GM18907 (cell line): ENCODE results near the gene HOXC10.

ENCODE experiments used
- ATAC-seq: cut with Tn5 transposase; IDR thresholded peaks from one replicate; pipeline ENCODE4 v1.9.1; 2021; ENCODE audit warnings: mild to moderate bottlenecking, moderate library complexity; ENCODE audit not compliant: unreplicated experiment

Gene HOXC10

DNA sequence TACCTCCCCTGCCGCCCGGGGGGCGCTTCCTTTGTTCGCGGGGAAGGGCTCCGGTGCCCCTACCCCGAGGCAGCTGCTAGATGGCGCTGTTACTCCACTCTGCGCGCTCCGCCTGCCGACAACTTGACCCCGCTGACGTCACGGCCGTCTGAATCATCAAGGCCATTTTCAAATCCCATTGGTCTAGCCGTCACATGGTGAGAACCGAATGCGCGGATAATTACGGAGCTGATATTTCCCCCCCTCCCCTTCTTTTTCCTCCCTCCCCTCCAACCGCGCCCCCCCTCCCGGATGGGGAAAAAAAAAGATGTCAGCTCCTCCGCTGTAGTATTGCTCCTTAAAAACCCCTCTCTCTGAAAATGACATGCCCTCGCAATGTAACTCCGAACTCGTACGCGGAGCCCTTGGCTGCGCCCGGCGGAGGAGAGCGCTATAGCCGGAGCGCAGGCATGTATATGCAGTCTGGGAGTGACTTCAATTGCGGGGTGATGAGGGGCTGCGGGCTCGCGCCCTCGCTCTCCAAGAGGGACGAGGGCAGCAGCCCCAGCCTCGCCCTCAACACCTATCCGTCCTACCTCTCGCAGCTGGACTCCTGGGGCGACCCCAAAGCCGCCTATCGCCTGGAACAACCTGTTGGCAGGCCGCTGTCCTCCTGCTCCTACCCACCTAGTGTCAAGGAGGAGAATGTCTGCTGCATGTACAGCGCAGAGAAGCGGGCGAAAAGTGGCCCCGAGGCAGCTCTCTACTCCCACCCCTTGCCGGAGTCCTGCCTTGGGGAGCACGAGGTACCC is at the start of gene HOXC10:
HOXC10 (plus strand) TSS at position 246 of the 791 bp plus-strand sequence; CDS start at position 360, 114 bp downstream.
- no peak for ATAC-seq

DNA sequence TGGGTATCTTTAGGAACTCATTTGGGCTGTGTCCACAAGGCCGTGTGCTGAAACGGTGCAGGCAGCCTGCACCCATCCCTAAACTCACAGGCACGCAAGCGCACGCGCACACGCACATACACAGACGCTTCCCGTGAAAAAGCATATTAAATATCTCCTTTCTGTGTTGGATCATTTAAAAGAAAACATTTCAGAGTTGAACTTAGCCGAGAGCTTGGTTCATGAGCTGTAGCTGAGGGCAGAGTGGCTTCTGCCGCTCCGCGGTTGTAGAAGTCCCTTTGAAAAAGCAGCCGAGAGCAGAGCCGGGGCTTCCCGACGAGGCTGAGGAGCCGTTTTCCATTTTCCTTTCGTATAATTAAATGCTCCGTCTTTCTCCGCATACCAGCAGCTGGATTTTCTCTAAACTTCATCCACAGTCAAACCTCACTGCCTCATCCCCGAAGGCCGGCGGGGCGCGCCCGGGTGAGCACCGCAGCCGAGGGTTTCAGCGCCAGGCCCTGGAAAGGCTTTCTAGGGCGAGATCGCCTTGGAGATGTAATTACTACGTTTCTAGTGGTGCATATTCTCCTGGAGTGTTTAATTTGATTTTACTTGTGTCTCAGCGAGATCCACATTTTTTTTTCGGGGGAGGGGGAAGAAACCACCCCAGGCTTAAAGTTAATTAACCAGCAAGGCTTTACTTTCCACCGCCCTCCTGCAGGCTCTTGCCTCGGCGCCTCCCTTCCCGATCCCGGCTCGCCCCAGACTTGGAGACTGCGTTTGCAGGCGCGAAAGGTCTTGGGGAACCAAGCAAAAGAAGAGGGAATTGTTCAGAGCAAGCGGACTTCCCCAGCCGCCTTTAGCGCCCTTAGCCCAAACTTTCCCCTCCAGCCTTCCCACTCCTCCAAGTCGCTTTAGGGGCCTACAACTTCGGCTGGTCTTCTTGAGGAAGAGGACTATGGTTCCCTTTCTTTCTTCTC is 49.3 kb upstream of the HOXC10 start:
- ATAC-seq, result no peak

DNA sequence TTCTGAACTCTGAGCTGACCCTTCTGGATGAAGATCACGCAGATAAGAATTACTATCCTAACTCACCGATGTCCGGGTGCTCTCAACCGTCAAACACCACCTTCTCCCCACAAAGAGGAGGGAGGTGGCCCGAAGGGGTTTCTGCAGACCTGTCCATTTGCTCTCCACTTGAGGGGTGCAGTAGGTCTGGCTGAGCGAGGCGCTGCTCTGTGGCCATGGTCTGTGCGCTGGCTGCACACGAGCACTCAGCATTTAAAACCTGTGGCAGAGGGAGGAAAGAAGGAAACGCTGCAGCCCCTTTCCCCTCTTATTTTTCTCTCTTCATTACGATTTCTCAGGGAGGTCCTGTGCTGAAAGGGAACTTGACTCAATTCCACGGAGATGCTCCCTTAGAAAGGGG is 47.8 kb upstream of the HOXC10 start:
- no peak for ATAC-seq

- ATAC-seq, result no peak
Observed at GRCh38 chr12:53937596-53938325, 47.2 kb upstream of the HOXC10 start.

DNA sequence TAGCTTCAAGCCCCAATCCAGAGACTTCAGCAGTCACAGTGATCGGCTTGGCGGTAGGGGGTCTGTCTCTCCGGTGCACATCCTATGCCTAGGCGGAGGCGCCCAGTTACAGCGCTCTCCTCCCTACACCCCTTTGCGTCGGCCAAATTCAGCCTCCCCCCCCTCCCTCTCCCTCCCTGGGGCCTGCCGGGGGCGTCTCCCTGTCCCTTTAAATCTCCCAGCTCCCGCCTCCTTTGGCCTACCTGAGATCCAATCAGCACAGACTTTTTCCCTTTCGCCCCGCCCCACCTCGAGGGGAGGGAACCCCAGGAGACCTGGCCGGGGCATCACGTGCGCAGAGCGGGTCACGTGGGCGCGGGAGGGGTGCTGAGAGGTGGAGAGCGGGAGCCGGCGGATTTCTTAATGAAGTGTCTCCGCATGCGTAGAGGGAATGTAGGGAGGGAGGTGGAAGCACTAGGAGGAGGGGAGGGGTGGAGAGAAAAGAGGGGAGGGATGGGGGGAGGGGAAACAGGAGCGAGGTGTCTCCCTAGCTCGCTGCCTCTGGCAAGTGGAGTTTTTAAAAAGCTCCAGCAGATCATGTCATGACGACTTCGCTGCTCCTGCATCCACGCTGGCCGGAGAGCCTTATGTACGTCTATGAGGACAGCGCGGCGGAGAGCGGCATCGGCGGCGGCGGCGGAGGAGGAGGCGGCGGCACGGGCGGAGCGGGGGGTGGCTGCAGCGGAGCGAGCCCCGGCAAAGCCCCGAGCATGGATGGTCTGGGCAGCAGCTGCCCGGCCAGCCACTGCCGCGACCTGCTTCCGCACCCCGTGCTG is 46.4 kb upstream of the HOXC10 start, which contains the start of gene HOXC13:
HOXC13 (plus strand) TSS at position 506 of the 815 bp plus-strand sequence; CDS start at position 582, 76 bp downstream.
- ATAC-seq, result no peak

DNA sequence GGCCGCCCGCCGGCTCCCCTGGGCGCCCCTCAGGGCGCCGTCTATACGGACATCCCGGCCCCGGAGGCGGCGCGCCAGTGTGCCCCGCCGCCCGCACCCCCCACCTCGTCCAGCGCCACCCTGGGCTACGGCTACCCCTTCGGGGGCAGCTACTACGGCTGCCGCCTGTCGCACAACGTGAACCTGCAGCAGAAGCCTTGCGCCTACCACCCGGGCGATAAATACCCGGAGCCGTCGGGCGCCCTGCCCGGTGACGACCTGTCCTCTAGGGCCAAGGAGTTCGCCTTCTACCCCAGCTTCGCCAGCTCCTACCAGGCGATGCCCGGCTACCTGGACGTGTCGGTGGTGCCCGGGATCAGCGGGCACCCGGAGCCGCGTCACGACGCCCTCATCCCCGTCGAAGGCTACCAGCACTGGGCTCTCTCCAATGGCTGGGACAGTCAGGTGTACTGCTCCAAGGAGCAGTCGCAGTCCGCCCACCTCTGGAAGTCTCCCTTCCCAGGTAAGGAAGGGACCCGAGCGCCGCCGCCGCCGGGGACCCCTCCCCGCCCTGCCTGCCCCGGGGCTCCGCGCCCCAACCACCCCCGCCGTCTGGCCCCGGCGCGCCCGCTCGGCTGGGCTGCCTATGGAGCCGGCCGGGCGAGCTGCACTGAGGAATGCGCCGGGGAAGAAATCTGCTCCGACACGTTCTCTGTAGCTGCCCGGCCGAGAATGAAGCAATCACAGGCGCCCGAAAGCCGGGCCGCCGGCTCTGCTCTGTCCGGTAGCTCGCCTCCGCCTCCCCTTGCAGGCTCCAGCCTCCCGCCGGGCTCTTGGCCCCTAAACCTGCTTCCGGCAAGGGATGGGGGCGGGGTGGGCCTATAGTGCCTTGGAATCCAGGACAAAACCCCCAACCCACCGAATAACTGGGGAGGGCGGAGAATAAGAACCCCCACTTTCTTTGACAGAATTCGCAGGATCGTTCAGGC is 45.5 kb upstream of the HOXC10 start:
- ATAC-seq, result no peak

GRCh38 chr12:53940443-53941014 is 44.4 kb upstream of the HOXC10 start:
- no peak for ATAC-seq

DNA sequence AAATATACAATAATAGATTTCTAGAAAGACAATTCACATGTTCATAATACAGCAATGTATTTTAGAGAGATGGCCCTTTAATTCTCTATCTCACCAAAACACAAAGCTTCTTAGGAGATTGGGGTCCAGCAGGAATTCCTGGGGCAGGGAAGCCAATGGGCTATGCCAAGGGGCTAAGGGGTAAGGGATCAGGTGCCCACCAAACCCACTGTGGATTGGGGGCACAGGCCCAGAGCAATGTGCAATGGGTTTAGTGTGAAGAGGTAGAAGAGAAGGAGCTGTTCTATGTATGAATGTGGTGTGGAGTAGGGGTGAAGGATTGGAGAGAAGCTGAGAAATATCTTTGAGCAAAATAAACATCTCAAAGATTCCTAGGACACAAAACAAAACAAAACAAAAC is 43.8 kb upstream of the HOXC10 start:
- ATAC-seq, result no peak

DNA sequence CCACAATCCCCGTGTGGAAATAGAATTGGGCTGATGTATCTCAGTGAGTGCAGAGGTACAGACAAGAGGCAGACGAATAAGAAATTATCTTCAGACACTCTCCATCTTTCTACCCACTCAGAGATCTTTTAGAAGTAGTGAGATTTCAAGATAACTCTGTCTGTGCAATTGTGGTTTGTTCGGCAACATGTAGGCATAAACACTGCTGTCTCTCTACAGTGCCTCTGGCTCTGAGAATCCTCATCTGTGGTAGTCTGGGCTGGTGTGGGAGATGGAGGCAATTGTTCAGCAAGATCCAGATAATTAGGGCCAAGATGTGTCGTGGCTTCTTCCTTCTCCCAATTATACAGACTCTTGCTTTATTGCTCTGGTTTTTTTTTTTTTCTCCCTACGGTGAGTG is 43.2 kb upstream of the HOXC10 start:
- ATAC-seq, result no peak

GRCh38 chr12:53942467-53942997 is 42.4 kb upstream of the HOXC10 start:
- ATAC-seq, result no peak

GRCh38 chr12:53944209-53944608 is 40.7 kb upstream of the HOXC10 start:
- no peak for ATAC-seq

GRCh38 chr12:53944907-53945847 is 39.8 kb upstream of the HOXC10 start:
- no peak for ATAC-seq

- ATAC-seq, result no peak
Observed at GRCh38 chr12:53947743-53948142, 37.2 kb upstream of the HOXC10 start.

- ATAC-seq, result no peak
Observed at GRCh38 chr12:53948650-53949593, 36.0 kb upstream of the HOXC10 start.

GRCh38 chr12:53949631-53950436 is 35.1 kb upstream of the HOXC10 start:
- ATAC-seq, result no peak
